ENCODE results near the gene BPI.
A peak's percentile ranks its signal among the peaks of the same experiment; 100 is the strongest.

BPI gene

GRCh38 chr20:38339997-38340396 lies 36.0 kb downstream of the BPI start:
- Histone ChIP-seq H3K27me3 (ENCODE audit: control insufficient read depth, insufficient read depth, low read length) (no peaks in the 10 kb centered on the region), H3K36me3 (ENCODE audit: control insufficient read depth, low read depth, low read length) (no peaks in the 10 kb centered on the region), H3K4me1 (ENCODE audit: control insufficient read depth, low read depth, low read length) (peaks cover 43% of the 10 kb centered on the region), H3K9me3 (ENCODE audit: control insufficient read depth, low read depth, low read length) (peaks cover 3% of the 10 kb centered on the region), H3K4me3 (ENCODE audit: low read length) (no peak overlapping the region), H3K27ac (ENCODE audit: low read length) (no peak overlapping the region), H3K9ac (ENCODE audit: low read length) (no peak overlapping the region)

DNA sequence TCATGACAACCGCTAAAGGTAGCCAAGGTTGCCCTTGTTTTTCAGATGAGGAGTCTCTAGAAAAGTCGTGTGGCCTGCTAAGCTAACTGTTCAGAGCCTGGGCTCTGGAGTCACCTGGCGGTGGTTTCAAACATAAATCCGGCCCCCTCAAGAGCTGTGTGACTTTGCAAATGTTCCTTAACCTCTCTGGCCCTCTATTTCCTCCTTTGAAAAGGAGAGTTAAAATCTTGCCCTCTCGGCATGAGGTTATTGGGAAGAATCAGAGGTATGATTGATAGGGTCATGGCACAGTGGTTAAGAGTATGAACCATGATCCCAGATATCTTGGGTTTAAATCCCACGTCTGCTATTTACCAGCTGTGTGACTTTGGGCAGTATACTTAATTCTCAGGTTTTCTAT lies 36.7 kb downstream of the BPI start:
- peaks cover 43% of the 10 kb centered on the region for H3K4me1 ChIP-seq (ENCODE audit: control insufficient read depth, low read depth, low read length)
- H3K27me3 ChIP-seq (ENCODE audit: control insufficient read depth, insufficient read depth, low read length): no peaks in the 10 kb centered on the region
- no peak overlapping the region for H3K9ac ChIP-seq (ENCODE audit: low read length)
- peaks cover 3% of the 10 kb centered on the region for H3K9me3 ChIP-seq (ENCODE audit: control insufficient read depth, low read depth, low read length)
- H3K4me3 ChIP-seq (ENCODE audit: low read length): no peak overlapping the region
- H3K36me3 ChIP-seq (ENCODE audit: control insufficient read depth, low read depth, low read length): no peaks in the 10 kb centered on the region
- H3K27ac ChIP-seq (ENCODE audit: low read length): no peak overlapping the region

GRCh38 chr20:38342216-38342615 lies 38.3 kb downstream of the BPI start:
- Histone ChIP-seq H3K9me3 (ENCODE audit: control insufficient read depth, low read depth, low read length) (peaks cover 3% of the 10 kb centered on the region), H3K27ac (ENCODE audit: low read length) (peak overlapping the region; percentile 62), H3K4me1 (ENCODE audit: control insufficient read depth, low read depth, low read length) (peaks cover 43% of the 10 kb centered on the region), H3K36me3 (ENCODE audit: control insufficient read depth, low read depth, low read length) (no peaks in the 10 kb centered on the region), H3K9ac (ENCODE audit: low read length) (peak overlapping the region; percentile 10), H3K4me3 (ENCODE audit: low read length) (peak overlapping the region; percentile 19), H3K27me3 (ENCODE audit: control insufficient read depth, insufficient read depth, low read length) (no peaks in the 10 kb centered on the region)

GRCh38 chr20:38342713-38343310 lies 38.9 kb downstream of the BPI start:
- peaks cover 43% of the 10 kb centered on the region for H3K4me1 ChIP-seq (ENCODE audit: control insufficient read depth, low read depth, low read length)
- H3K4me3 ChIP-seq (ENCODE audit: low read length): no peak overlapping the region
- H3K36me3 ChIP-seq (ENCODE audit: control insufficient read depth, low read depth, low read length): no peaks in the 10 kb centered on the region
- H3K9me3 ChIP-seq (ENCODE audit: control insufficient read depth, low read depth, low read length): peaks cover 2% of the 10 kb centered on the region
- H3K27me3 ChIP-seq (ENCODE audit: control insufficient read depth, insufficient read depth, low read length): no peaks in the 10 kb centered on the region
- no peak overlapping the region for H3K9ac ChIP-seq (ENCODE audit: low read length)
- H3K27ac ChIP-seq (ENCODE audit: low read length): peak overlapping the region; percentile 7

GRCh38 chr20:38343311-38344106 lies 39.6 kb downstream of the BPI start:
- Histone ChIP-seq H3K9me3 (ENCODE audit: control insufficient read depth, low read depth, low read length) (no peaks in the 10 kb centered on the region), H3K4me3 (ENCODE audit: low read length) (no peak overlapping the region), H3K27me3 (ENCODE audit: control insufficient read depth, insufficient read depth, low read length) (no peaks in the 10 kb centered on the region), H3K36me3 (ENCODE audit: control insufficient read depth, low read depth, low read length) (no peaks in the 10 kb centered on the region), H3K9ac (ENCODE audit: low read length) (no peak overlapping the region), H3K4me1 (ENCODE audit: control insufficient read depth, low read depth, low read length) (peaks cover 43% of the 10 kb centered on the region), H3K27ac (ENCODE audit: low read length) (peak overlapping the region; percentile 7)

DNA sequence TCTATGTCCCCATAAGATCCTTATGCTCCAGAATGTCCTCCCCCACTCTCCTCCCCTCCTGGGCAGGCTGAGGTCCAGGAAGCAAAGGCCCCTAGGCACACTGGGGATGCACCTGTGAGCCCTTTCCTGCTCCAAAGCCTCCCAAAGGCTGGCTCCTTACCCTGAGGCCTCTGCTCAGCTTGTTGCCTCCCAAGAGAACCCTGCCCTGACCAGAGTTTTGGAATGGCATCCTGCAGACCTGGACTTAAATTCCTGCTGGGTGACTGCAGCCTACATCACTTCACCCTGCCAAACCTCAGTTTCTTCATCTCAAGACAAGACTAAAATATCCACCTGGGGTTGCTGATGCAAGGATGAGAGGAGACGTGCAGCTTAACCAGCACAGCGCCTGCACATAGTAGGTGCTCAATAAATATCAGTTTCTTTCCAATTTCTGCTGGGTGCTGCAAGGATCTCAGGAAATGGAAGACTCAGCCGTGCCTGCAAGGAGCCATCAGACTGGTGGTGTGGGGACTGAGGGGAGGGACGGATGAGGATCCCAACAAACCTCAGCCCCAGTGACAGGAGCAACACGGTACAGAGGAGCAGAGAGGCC lies 40.2 kb downstream of the BPI start:
- H3K4me1 ChIP-seq (ENCODE audit: control insufficient read depth, low read depth, low read length): peaks cover 40% of the 10 kb centered on the region
- no peak overlapping the region for H3K27ac ChIP-seq (ENCODE audit: low read length)
- no peak overlapping the region for H3K4me3 ChIP-seq (ENCODE audit: low read length)
- H3K27me3 ChIP-seq (ENCODE audit: control insufficient read depth, insufficient read depth, low read length): no peaks in the 10 kb centered on the region
- no peaks in the 10 kb centered on the region for H3K9me3 ChIP-seq (ENCODE audit: control insufficient read depth, low read depth, low read length)
- H3K9ac ChIP-seq (ENCODE audit: low read length): no peak overlapping the region
- H3K36me3 ChIP-seq (ENCODE audit: control insufficient read depth, low read depth, low read length): no peaks in the 10 kb centered on the region

GRCh38 chr20:38345643-38346042 lies 41.7 kb downstream of the BPI start:
- Histone ChIP-seq H3K9me3 (ENCODE audit: control insufficient read depth, low read depth, low read length) (no peaks in the 10 kb centered on the region), H3K27me3 (ENCODE audit: control insufficient read depth, insufficient read depth, low read length) (no peaks in the 10 kb centered on the region), H3K27ac (ENCODE audit: low read length) (no peak overlapping the region), H3K9ac (ENCODE audit: low read length) (no peak overlapping the region), H3K36me3 (ENCODE audit: control insufficient read depth, low read depth, low read length) (no peaks in the 10 kb centered on the region), H3K4me3 (ENCODE audit: low read length) (no peak overlapping the region), H3K4me1 (ENCODE audit: control insufficient read depth, low read depth, low read length) (peaks cover 29% of the 10 kb centered on the region)

GRCh38 chr20:38346247-38346651 lies 42.3 kb downstream of the BPI start, which contains the start of gene LBP:
Gene LBP, plus strand, starts transcription at chr20:38346482. Its CDS starts 35 bp downstream, at chr20:38346517.
- Histone ChIP-seq H3K9ac (ENCODE audit: low read length) (no peak within 1 kb of the TSS), H3K4me1 (ENCODE audit: control insufficient read depth, low read depth, low read length) (peaks cover 26% of the 10 kb centered on the region), H3K9me3 (ENCODE audit: control insufficient read depth, low read depth, low read length) (no peaks in the 10 kb centered on the region), H3K36me3 (ENCODE audit: control insufficient read depth, low read depth, low read length) (no peaks in the 10 kb centered on the region), H3K4me3 (ENCODE audit: low read length) (no peak within 1 kb of the TSS), H3K27ac (ENCODE audit: low read length) (no peak within 1 kb of the TSS), H3K27me3 (ENCODE audit: control insufficient read depth, insufficient read depth, low read length) (no peaks in the 10 kb centered on the region)

GRCh38 chr20:38346741-38347140 lies 42.8 kb downstream of the BPI start:
- Histone ChIP-seq H3K27me3 (ENCODE audit: control insufficient read depth, insufficient read depth, low read length) (no peaks in the 10 kb centered on the region), H3K9me3 (ENCODE audit: control insufficient read depth, low read depth, low read length) (no peaks in the 10 kb centered on the region), H3K4me1 (ENCODE audit: control insufficient read depth, low read depth, low read length) (peaks cover 22% of the 10 kb centered on the region), H3K9ac (ENCODE audit: low read length) (no peak overlapping the region), H3K4me3 (ENCODE audit: low read length) (no peak overlapping the region), H3K36me3 (ENCODE audit: control insufficient read depth, low read depth, low read length) (no peaks in the 10 kb centered on the region), H3K27ac (ENCODE audit: low read length) (no peak overlapping the region)

- Histone ChIP-seq H3K4me3 (ENCODE audit: low read length) (no peak overlapping the region), H3K27me3 (ENCODE audit: control insufficient read depth, insufficient read depth, low read length) (no peaks in the 10 kb centered on the region), H3K9me3 (ENCODE audit: control insufficient read depth, low read depth, low read length) (no peaks in the 10 kb centered on the region), H3K4me1 (ENCODE audit: control insufficient read depth, low read depth, low read length) (peaks cover 18% of the 10 kb centered on the region), H3K9ac (ENCODE audit: low read length) (no peak overlapping the region), H3K36me3 (ENCODE audit: control insufficient read depth, low read depth, low read length) (no peaks in the 10 kb centered on the region), H3K27ac (ENCODE audit: low read length) (no peak overlapping the region)
Measured at GRCh38 chr20:38349856-38350255, 45.9 kb downstream of the BPI start.

DNA sequence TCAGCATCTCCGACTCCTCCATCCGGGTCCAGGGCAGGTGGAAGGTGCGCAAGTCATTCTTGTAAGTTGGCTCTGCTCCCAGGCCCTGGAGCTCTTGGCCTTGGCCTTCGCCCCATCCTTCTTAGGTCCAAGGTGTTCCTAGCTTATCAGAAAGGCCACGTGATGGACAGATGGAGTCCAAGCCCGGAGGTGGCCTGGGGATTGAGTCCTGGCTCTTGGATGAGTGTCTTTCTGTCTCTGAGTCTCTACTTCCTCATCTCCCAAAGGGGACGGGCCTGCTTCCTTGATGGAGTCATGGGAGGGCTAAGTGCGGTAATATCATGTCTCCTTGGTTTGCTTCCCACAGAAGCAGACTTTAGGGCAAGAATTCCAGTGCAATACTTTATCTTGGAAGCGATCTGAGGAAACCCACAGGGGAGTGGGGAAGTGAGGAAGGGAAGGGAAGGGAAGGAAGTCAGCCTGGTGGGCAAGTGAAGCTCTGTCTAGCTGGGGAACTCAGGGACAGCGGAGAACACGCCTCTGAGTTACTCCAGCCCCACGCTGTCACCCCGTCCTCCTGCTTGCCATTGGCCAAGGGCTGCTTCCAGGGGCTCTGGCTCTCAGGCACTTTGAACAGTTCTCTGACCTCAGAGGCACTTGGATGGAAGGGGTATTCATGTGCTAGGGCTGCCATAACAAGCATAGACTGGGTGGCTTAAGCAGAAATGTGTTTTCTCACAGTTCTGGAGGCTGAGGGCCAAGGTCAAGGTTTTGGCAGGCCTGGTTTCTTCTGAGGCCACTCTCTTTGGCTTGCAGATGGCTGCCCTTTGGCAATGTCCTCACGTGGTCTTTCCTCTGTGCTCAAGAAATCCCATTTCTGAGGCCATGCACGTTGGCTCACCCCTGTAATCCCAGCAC lies 47.2 kb downstream of the BPI start:
- H3K4me3 ChIP-seq (ENCODE audit: low read length): no peak overlapping the region
- no peaks in the 10 kb centered on the region for H3K27me3 ChIP-seq (ENCODE audit: control insufficient read depth, insufficient read depth, low read length)
- H3K4me1 ChIP-seq (ENCODE audit: control insufficient read depth, low read depth, low read length): peaks cover 23% of the 10 kb centered on the region
- H3K9ac ChIP-seq (ENCODE audit: low read length): no peak overlapping the region
- no peaks in the 10 kb centered on the region for H3K36me3 ChIP-seq (ENCODE audit: control insufficient read depth, low read depth, low read length)
- H3K9me3 ChIP-seq (ENCODE audit: control insufficient read depth, low read depth, low read length): no peaks in the 10 kb centered on the region
- H3K27ac ChIP-seq (ENCODE audit: low read length): no peak overlapping the region
